ENCODE results near the gene AKAP9. TPM values are rescaled to one million over a fixed set of nuclear protein-coding genes. Genes with fewer than 3 reads are reported as not detected.

Gene AKAP9
- total RNA-seq, 6 experiments from 2014 or later = 30.9 to 63.7 (median 40.5) TPM

GRCh38 chr7:92158660-92159575 lies 218.3 kb downstream of the AKAP9 start:
- WGBS (ENCODE audit: insufficient coverage, low coverage, low lambda C conversion rate, missing lambda C conversion rate) = 80% methylated on average over 2 of the region's 3 CpGs
- Histone ChIP-seq H3K27ac (no peak overlapping the region), H3K36me3 (no peaks in the 10 kb centered on the region), H3K27me3 (no peaks in the 10 kb centered on the region), H3K9me3 (no peaks in the 10 kb centered on the region), H3K4me1 (no peaks in the 10 kb centered on the region), H3K4me3 (no peak overlapping the region)
- intact Hi-C loops (cut with DNase I) = no loop called here
- no peak for DNase-seq
- no peak for ATAC-seq
- TF ChIP-seq CTCF (IDR thresholded peaks at IDR 0.05) (no peak), POLR2A (IDR thresholded peaks at IDR 0.05) (no peak)

Other genes starting within 250 kb of the AKAP9 start
- gene MTERF1, start 60.2 kb upstream of the AKAP9 start, total RNA-seq = 1 to 10 TPM; 4.9 to 9.9 (median 7.7) TPM
- gene CYP51A1, start 193.6 kb downstream of the AKAP9 start, total RNA-seq = 100 to 1,000 TPM in 2 of 6 experiments, 10 to 100 TPM in 4; 35.9 to 144 (median 85.3) TPM
- gene LRRD1, start 238.3 kb downstream of the AKAP9 start, total RNA-seq = not detected